Measurements from ENCODE around the gene DUSP1.

DUSP1 gene

GRCh38 chr5:172771439-172772111 is 580 bp upstream of the DUSP1 start:
- TF ChIP-seq CTCF (IDR thresholded peaks at IDR 0.05; ENCODE audit: control insufficient read depth, extremely low read depth, insufficient read depth): no peak
- no peak for DNase-seq (ENCODE audit: low read depth)
- peak overlapping the region; percentile 35 for H3K4me3 ChIP-seq (ENCODE audit: low read depth, low read length)

DNA sequence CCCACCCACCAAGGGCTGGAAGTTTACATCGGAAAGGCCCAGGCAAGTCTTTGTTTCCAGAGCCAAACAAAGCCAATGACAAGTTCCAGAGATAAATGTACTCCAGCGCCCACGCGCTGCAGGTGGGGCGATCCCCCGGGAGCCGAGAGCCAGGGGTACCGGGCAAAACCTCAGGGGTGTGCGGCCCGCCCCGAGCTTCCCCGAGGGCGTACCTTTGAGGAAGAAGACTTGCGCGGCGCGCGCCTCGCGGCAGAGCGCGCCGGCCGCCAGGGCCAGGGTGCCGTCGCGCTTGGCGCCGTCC is 671 bp downstream of the DUSP1 start:
- no peak for DNase-seq (ENCODE audit: low read depth)
- TF ChIP-seq CTCF (IDR thresholded peaks at IDR 0.05; ENCODE audit: control insufficient read depth, extremely low read depth, insufficient read depth): no peak
- peak overlapping the region; percentile 84 for H3K4me3 ChIP-seq (ENCODE audit: low read depth, low read length)

DNA sequence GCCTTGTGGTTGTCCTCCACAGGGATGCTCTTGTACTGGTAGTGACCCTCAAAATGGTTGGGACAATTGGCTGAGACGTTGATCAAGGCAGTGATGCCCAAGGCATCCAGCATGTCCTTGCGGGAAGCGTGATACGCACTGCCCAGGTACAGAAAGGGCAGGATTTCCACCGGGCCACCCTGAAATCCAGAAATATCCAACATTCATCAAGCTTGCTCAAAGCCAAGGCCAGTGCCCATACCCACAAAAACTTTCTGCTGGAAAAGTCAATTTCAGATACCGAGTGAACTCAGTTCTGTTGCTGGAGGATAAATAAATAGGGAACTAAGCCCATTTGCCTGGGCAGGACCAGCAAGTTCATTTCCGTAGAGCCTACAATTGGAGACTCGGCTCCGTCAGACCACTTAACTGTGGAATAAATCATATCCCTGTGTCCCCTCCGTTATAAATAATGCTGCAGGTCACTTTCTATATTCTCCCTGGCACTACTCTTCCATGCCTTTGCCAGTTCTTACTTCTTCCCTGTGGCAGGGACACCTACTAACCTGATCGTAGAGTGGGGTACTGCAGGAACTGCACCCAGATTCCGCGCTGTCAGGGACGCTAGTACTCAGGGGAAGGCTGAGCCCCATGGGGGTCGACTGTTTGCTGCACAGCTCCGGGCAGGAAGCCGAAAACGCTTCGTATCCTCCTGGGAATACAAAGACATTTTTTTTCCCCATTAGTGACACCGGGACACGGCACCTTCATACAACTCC is 1.2 kb downstream of the DUSP1 start:
- peak overlapping the region; percentile 84 for H3K4me3 ChIP-seq (ENCODE audit: low read depth, low read length)
- no peak for DNase-seq (ENCODE audit: low read depth)
- TF ChIP-seq CTCF (IDR thresholded peaks at IDR 0.05; ENCODE audit: control insufficient read depth, extremely low read depth, insufficient read depth): no peak

GRCh38 chr5:172769342-172769615 is 1.7 kb downstream of the DUSP1 start:
- peak overlapping the region; percentile 84 for H3K4me3 ChIP-seq (ENCODE audit: low read depth, low read length)
- no peak for DNase-seq (ENCODE audit: low read depth)
- no peak for TF ChIP-seq CTCF (IDR thresholded peaks at IDR 0.05; ENCODE audit: control insufficient read depth, extremely low read depth, insufficient read depth)

DNA sequence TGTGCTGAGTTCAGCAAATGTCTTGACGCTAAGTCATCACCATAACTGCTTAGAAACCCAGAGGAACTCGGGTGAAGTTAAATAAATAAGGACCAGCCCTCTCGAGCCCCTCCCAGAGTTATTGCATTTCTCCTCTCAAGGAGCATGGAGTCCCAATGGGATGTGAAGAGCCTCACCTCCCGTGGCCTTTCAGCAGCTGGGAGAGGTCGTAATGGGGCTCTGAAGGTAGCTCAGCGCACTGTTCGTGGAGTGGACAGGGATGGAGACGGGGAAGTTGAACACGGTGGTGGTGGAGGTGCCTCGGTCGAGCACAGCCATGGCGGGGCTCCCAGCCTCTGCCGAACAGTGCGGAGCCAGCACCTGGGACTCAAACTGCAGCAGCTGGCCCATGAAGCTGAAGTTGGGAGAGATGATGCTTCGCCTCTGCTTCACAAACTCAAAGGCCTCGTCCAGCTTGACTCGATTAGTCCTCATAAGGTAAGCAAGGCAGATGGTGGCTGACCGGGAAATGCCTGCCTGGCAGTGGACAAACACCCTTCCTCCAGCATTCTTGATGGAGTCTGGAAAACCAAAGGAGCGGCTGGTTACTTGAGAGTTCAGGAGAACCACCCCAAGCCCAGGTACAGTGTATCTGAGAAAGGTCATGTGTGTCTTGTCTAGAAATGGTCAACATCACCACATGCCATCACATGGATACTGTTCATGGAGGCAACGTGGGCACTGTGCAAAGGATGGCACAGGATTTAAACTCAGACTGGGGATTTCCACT is 2.2 kb downstream of the DUSP1 start:
- DNase-seq (ENCODE audit: low read depth): no peak
- H3K4me3 ChIP-seq (ENCODE audit: low read depth, low read length): peak overlapping the region; percentile 84
- TF ChIP-seq CTCF (IDR thresholded peaks at IDR 0.05; ENCODE audit: control insufficient read depth, extremely low read depth, insufficient read depth): no peak

DNA sequence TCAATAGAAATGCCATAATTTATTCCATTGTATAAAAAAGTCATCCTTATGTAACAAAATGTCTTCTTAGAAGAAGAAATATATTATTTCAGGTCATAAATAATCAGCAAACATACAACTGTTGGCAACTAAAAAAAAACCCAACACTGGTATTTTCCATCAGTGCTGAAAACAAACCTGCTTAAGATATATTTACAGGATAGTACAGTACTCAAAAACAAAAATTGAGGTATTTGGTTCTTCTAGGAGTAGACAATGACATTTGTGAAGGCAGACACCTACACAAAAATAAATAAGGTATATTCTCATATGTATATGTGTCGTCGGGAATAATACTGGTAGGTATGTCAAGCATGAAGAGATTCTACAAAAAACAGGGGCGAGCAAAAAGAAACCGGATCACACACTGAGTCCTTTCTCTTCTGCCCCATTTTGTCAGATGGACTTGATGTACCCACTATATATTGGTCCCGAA is 2.9 kb downstream of the DUSP1 start:
- no peak for DNase-seq (ENCODE audit: low read depth)
- no peak for TF ChIP-seq CTCF (IDR thresholded peaks at IDR 0.05; ENCODE audit: control insufficient read depth, extremely low read depth, insufficient read depth)
- peak overlapping the region; percentile 84 for H3K4me3 ChIP-seq (ENCODE audit: low read depth, low read length)

All from LNCaP clone FGC (cell line).